Activated naive CD8-positive, alpha-beta T cell treated with anti-CD3 and anti-CD28 coated beads, Interleukin-2, amount 10 ng/mL, durations not matched to agents 7 days and 5 days (primary cell): ENCODE measurements around the gene PPCS. TPM values are rescaled to one million over a fixed set of nuclear protein-coding genes. Genes with fewer than 3 reads are reported as not detected.

Source experiments
- ATAC-seq: fragments of 150-1000 bp; cut with Tn5 transposase; one replicate; pipeline ENCODE4 v1.10.0; 2021; ENCODE audit warnings: low read depth, moderate library complexity
- POLR2A ChIA-PET: fragments of 350-600 bp; sonication (Branson Sonifier 250); formaldehyde crosslinking; loops from one replicate; lab custom pipeline; 2021; ENCODE audit warnings: antibody characterized with exemption; lab: Charles Lee
- DNase-seq: peaks from one replicate; pipeline ENCODE4 v3.0.0; 2021
- H3K27ac Mint-ChIP-seq: one replicate; pipeline ENCODE4 v1.8.0; 2022; ENCODE audit warnings: mild to moderate bottlenecking, mixed read lengths
- H3K27me3 Mint-ChIP-seq: one replicate; pipeline ENCODE4 v1.8.0; 2022; ENCODE audit warnings: mild to moderate bottlenecking, moderate library complexity, mixed read lengths
- H3K36me3 Mint-ChIP-seq: one replicate; pipeline ENCODE4 v1.8.0; 2021; ENCODE audit warnings: mild to moderate bottlenecking, mixed read lengths
- H3K4me1 Mint-ChIP-seq: one replicate; pipeline ENCODE4 v1.8.0; 2021; ENCODE audit warnings: mixed read lengths
- H3K4me3 Mint-ChIP-seq: one replicate; pipeline ENCODE4 v1.8.0; 2022; ENCODE audit warnings: mild to moderate bottlenecking, moderate library complexity, mixed read lengths
- H3K9me3 Mint-ChIP-seq: one replicate; pipeline ENCODE4 v1.8.0; 2021; ENCODE audit warnings: mixed read lengths
- total RNA-seq, 2 experiments: library from RNA; stranded (reverse); gene quantifications; one replicate each; pipeline ENCODE4 v1.2.3, GENCODE V29; 2021

PPCS gene
- total RNA-seq, 2 experiments from 2014 or later: 51.6 to 52.1 TPM

DNA sequence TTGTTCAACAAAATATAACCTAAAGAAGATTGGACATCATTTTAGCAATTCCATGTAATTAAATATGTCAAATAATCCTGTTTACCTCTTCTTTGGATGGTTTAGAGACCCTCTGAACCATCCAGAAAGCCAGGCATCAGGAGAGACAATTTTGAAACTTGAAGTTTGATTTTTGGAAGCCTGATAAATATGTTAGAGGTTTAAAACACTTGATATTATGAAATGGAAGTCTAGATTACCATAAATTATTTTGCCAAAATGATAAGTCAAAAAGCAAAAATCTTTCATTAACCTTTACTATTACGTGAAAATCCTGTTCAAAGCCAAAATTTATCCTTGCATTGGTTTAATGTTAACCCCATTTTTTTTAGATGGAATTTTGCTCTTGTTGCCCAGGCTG, 50.2 kb downstream of the PPCS start:
- Mint-ChIP-seq H3K4me3 (no peak overlapping the region), H3K36me3 (peaks cover 8% of the 10 kb centered on the region), H3K4me1 (no peaks in the 10 kb centered on the region), H3K27ac (no peak overlapping the region), H3K9me3 (peaks cover 27% of the 10 kb centered on the region), H3K27me3 (no peaks in the 10 kb centered on the region)
- POLR2A ChIA-PET: no interaction called here
- DNase-seq: no peak
- ATAC-seq: no peak

Other genes with a start within 250 kb of the PPCS start
- gene FOXJ3, start 121.3 kb upstream of the PPCS start, total RNA-seq: 10 to 100 TPM; 59.1 to 61.1 TPM
- gene RIMKLA, start 75.8 kb upstream of the PPCS start, total RNA-seq: 1 to 10 TPM; 3.6 to 3.7 TPM
- under 1 TPM; 0.44 to 0.79 TPM for gene ZMYND12, start 521 bp upstream of the PPCS start, total RNA-seq
- gene CCDC30, start 6.7 kb downstream of the PPCS start, total RNA-seq: 1 to 10 TPM; 2.8 to 3.1 TPM
- 10 to 100 TPM; 90.3 to 98.6 TPM for gene PPIH, start 201.9 kb downstream of the PPCS start, total RNA-seq
- 100 to 1,000 TPM; 529 to 531 TPM for gene YBX1, start 225.9 kb downstream of the PPCS start, total RNA-seq